HG02588 (cell line): ENCODE measurements around the gene CENPV.
"Not testable (repeated sequence)": the region's sequence is repeated elsewhere in the genome, so short reads cannot be mapped to it uniquely, and the experiment has no call there.

Experiments
- ATAC-seq: cut with Tn5 transposase; IDR thresholded peaks from one replicate; pipeline ENCODE4 v1.9.1; 2021; ENCODE audit warnings: mild to moderate bottlenecking, moderate library complexity; ENCODE audit not compliant: unreplicated experiment

CENPV gene

GRCh38 chr17:16353317-16354174 lies at the start of gene CENPV:
Gene CENPV, minus strand, starts transcription at chr17:16353469. Its CDS starts 33 bp downstream, at chr17:16353436.
- ATAC-seq = peak; percentile 78

GRCh38 chr17:16398270-16399267 lies 45.3 kb upstream of the CENPV start:
- ATAC-seq = peak; percentile 51

GRCh38 chr17:16396693-16397092 lies 43.4 kb upstream of the CENPV start:
- not testable (repeated sequence) for ATAC-seq

GRCh38 chr17:16395887-16396286 lies 42.6 kb upstream of the CENPV start:
- not testable (repeated sequence) for ATAC-seq

- not testable (repeated sequence) for ATAC-seq
Observed at GRCh38 chr17:16392491-16392890, 39.2 kb upstream of the CENPV start.

- no peak for ATAC-seq
Observed at GRCh38 chr17:16391451-16391850, 38.2 kb upstream of the CENPV start.

GRCh38 chr17:16386126-16386507 lies 32.8 kb upstream of the CENPV start:
- ATAC-seq = not testable (repeated sequence)

- no peak for ATAC-seq
Observed at GRCh38 chr17:16384557-16384956, 31.3 kb upstream of the CENPV start.

GRCh38 chr17:16383772-16384287 lies 30.6 kb upstream of the CENPV start:
- ATAC-seq = no peak

- no peak for ATAC-seq
Observed at GRCh38 chr17:16383216-16383615, 29.9 kb upstream of the CENPV start.

- no peak for ATAC-seq
Observed at GRCh38 chr17:16381496-16381820, 28.2 kb upstream of the CENPV start.

GRCh38 chr17:16380640-16381495 lies 27.6 kb upstream of the CENPV start, which contains the start of gene UBB:
Gene UBB, plus strand, starts transcription at chr17:16381091. Its CDS starts 817 bp downstream, at chr17:16381908.
- ATAC-seq = peak; percentile 91

GRCh38 chr17:16379654-16380053 lies 26.4 kb upstream of the CENPV start:
- no peak for ATAC-seq

- ATAC-seq = no peak
Observed at GRCh38 chr17:16378636-16379282, 25.5 kb upstream of the CENPV start.

- ATAC-seq = no peak
Observed at GRCh38 chr17:16377941-16378341, 24.7 kb upstream of the CENPV start.

GRCh38 chr17:16374146-16374938 lies 21.1 kb upstream of the CENPV start:
- ATAC-seq = no peak

- ATAC-seq = no peak
Observed at GRCh38 chr17:16371742-16372141, 18.5 kb upstream of the CENPV start.

- no peak for ATAC-seq
Observed at GRCh38 chr17:16364625-16365024, 11.4 kb upstream of the CENPV start.
